ENCODE data around the gene GOSR1. TPM values are rescaled to one million over a fixed set of nuclear protein-coding genes. Genes with fewer than 3 reads are reported as not detected.
"Not testable (repeated sequence)": the region's sequence is repeated elsewhere in the genome, so short reads cannot be mapped to it uniquely, and the experiment has no call there.

GOSR1 gene
- total RNA-seq, 1 experiment from 2014 or later: 58.1 TPM

DNA sequence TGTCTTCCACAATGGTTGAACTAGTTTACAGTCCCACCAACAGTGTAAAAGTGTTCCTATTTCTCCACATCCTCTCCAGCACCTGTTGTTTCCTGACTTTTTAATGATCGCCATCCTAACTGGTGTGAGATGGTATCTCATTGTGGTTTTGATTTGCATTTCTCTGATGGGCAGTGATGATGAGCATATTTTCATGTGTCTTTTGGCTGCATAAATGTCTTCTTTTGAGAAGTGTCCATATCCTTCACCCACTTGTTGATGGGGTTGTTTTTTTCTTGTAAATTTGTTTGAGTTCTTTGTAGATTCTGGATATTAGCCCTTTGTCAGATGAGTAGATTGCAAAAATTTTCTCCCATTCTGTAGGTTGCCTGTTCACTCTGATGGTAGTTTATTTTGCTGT lies 84.6 kb downstream of the GOSR1 start:
- H3K4ac ChIP-seq (ENCODE audit: low read depth, low read length); H2BK120ac ChIP-seq (ENCODE audit: low read depth, low read length, poor library complexity, severe bottlenecking); H3K23ac ChIP-seq (ENCODE audit: insufficient read length, low read depth, low read length); H3K9me3 ChIP-seq (ENCODE audit: control insufficient read depth, low read depth, low read length); H3K27ac Mint-ChIP-seq; H3K27me3 ChIP-seq (ENCODE audit: insufficient read depth, low read length); H4K5ac ChIP-seq (ENCODE audit: insufficient read length, low read depth, low read length); H2BK5ac ChIP-seq (ENCODE audit: insufficient read length, low read length); H3K79me1 ChIP-seq (ENCODE audit: insufficient read depth, low read depth, low read length, poor library complexity, severe bottlenecking); H4K20me1 ChIP-seq (ENCODE audit: control insufficient read depth, insufficient read depth, insufficient read length); H3K4me3 Mint-ChIP-seq; H3K27ac ChIP-seq (ENCODE audit: insufficient read length, low read depth, low read length); H3K36me3 Mint-ChIP-seq (ENCODE audit: insufficient read depth in 1 of 3, low read depth in 3 of 3); H3K9me3 Mint-ChIP-seq; H2AFZ ChIP-seq (ENCODE audit: low read length); H3K4me2 ChIP-seq (ENCODE audit: insufficient read depth, insufficient read length, low read length); H3K18ac ChIP-seq (ENCODE audit: insufficient read length, low read depth, low read length); H4K8ac ChIP-seq (replicated peaks; ENCODE audit: insufficient read length, low read depth, low read length); H2BK15ac ChIP-seq (ENCODE audit: low read depth, low read length); H3K27me3 Mint-ChIP-seq (ENCODE audit: low read depth); H2BK12ac ChIP-seq (ENCODE audit: insufficient read length, low read depth, low read length); H2AK5ac ChIP-seq (ENCODE audit: insufficient read length, low read length); H3K14ac ChIP-seq (ENCODE audit: insufficient read depth, low read length); H4K91ac ChIP-seq (ENCODE audit: insufficient read length, low read depth, low read length); H3K79me2 ChIP-seq (ENCODE audit: insufficient read depth, low read length); DNase-seq; H3T11ph ChIP-seq (ENCODE audit: low read length); H2BK20ac ChIP-seq (ENCODE audit: low read depth, low read length, poor library complexity, severe bottlenecking); H3K4me1 ChIP-seq (ENCODE audit: insufficient read depth, low read length); H3K56ac ChIP-seq (ENCODE audit: insufficient read length, low read depth, low read length); H3K9ac ChIP-seq (ENCODE audit: extremely low read depth, insufficient read length, low read length); H3K23me2 ChIP-seq (ENCODE audit: insufficient read length, low read depth, low read length, poor library complexity, severe bottlenecking): not testable (repeated sequence)
- WGBS (ENCODE audit: extremely low coverage, insufficient read length, low lambda C conversion rate): no CpG with 5 or more reads among the region's 1 CpG
- H3K4me1 Mint-ChIP-seq: peaks cover 25 to 27% of the 10 kb centered on the region in 2 experiments

DNA sequence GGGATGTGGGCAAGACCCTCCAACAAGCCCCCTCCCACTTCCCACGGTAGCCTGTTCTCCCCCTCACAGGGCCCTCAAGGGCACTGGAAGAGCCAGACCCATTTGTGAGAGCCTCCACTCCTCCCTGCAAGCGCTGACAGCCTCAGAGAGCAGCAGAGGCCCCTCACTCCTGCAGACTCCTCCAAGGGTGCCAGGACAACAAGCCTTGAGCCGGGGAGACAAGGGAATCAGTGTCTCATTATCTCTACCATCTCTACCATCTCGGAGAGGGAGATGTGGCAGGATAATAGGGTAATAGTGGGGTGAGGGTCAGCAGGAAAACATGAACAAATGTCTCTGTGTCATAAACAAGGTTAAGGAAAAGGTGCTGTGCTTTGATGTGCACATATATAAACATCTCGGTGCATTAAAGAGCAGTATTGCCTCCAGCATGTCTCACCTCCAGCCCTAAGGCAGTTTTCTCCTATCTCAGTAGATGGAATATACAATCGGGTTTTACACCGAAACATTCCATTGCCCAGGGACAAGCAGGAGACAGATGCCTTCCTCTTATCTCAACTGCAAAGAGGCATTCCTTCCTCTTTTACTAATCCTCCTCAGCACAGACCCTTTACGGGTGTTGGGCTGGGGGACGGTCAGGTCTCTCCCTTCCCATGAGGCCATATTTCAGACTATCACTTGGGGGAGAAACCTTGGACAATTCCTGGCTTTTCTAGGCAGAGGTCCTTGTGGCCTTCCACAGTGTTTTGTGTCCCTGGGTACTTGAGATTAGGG lies 86.1 kb downstream of the GOSR1 start:
- H2BK5ac ChIP-seq (ENCODE audit: insufficient read length, low read length); H4K20me1 ChIP-seq (ENCODE audit: control insufficient read depth, insufficient read depth, insufficient read length); H4K8ac ChIP-seq (replicated peaks; ENCODE audit: insufficient read length, low read depth, low read length); H2BK15ac ChIP-seq (ENCODE audit: low read depth, low read length); H3K27me3 ChIP-seq (ENCODE audit: insufficient read depth, low read length); H3K9me3 Mint-ChIP-seq; DNase-seq; H2BK120ac ChIP-seq (ENCODE audit: low read depth, low read length, poor library complexity, severe bottlenecking); H3K79me2 ChIP-seq (ENCODE audit: insufficient read depth, low read length); H2BK12ac ChIP-seq (ENCODE audit: insufficient read length, low read depth, low read length); H3K18ac ChIP-seq (ENCODE audit: insufficient read length, low read depth, low read length); H3T11ph ChIP-seq (ENCODE audit: low read length); H3K36me3 Mint-ChIP-seq (ENCODE audit: insufficient read depth in 1 of 3, low read depth in 3 of 3); H3K4me3 Mint-ChIP-seq; H3K4ac ChIP-seq (ENCODE audit: low read depth, low read length); H3K4me2 ChIP-seq (ENCODE audit: insufficient read depth, insufficient read length, low read length); H2AFZ ChIP-seq (ENCODE audit: low read length); H2AK5ac ChIP-seq (ENCODE audit: insufficient read length, low read length); H2BK20ac ChIP-seq (ENCODE audit: low read depth, low read length, poor library complexity, severe bottlenecking); H3K56ac ChIP-seq (ENCODE audit: insufficient read length, low read depth, low read length); H3K4me1 ChIP-seq (ENCODE audit: insufficient read depth, low read length); H3K27me3 Mint-ChIP-seq (ENCODE audit: low read depth); H3K23ac ChIP-seq (ENCODE audit: insufficient read length, low read depth, low read length); H3K27ac ChIP-seq (ENCODE audit: insufficient read length, low read depth, low read length); H3K9me3 ChIP-seq (ENCODE audit: control insufficient read depth, low read depth, low read length); H3K23me2 ChIP-seq (ENCODE audit: insufficient read length, low read depth, low read length, poor library complexity, severe bottlenecking); H3K9ac ChIP-seq (ENCODE audit: extremely low read depth, insufficient read length, low read length); H3K14ac ChIP-seq (ENCODE audit: insufficient read depth, low read length); H4K91ac ChIP-seq (ENCODE audit: insufficient read length, low read depth, low read length); H3K79me1 ChIP-seq (ENCODE audit: insufficient read depth, low read depth, low read length, poor library complexity, severe bottlenecking); H4K5ac ChIP-seq (ENCODE audit: insufficient read length, low read depth, low read length): not testable (repeated sequence)
- Mint-ChIP-seq H3K27ac (peak overlapping the region in 1 of 3 experiments; percentile 19; a peak in 1 of 7 replicates), H3K4me1 (peaks cover 32 to 36% of the 10 kb centered on the region in 2 experiments)
- no CpG with 5 or more reads among the region's 9 CpGs for WGBS (ENCODE audit: extremely low coverage, insufficient read length, low lambda C conversion rate)
